Urothelium cell line (cell line): Measurements from ENCODE around the gene LRRC4C.

ENCODE experiments used
- DNase-seq: peaks from one replicate; pipeline ENCODE4 v3.0.0; 2011; ENCODE audit warnings: low spot score, mixed read lengths
- FAIRE-seq: peaks from 2 replicates; lab custom pipeline; 2011; peaks lifted over from hg19 to GRCh38; lab: Jason Lieb, UNC

The LRRC4C gene

GRCh38 chr11:40403321-40403720 is 1056.1 kb downstream of the LRRC4C start:
- FAIRE-seq (no peak), DNase-seq (no peak)

GRCh38 chr11:40401132-40401853 is 1058.2 kb downstream of the LRRC4C start:
- FAIRE-seq, result no peak
- no peak for DNase-seq

DNA sequence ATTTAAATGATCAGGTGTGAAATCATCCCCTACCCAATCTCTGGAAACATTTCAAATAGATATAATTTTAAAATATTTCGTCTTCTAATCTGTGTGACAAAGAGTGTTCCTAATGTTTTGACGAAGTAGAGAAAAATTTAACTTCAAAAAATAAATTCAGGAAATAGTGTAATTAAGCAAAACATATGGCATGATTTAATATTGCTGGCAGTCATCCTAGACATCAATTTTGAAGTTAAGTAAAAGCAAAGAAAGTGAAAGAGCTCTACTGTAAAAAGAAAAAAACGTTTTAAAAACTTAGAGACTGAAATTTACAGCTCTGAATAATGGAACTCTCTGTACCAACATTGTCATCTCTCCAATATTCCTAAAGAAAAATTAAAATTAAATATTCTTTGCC is 1062.3 kb downstream of the LRRC4C start:
- DNase-seq, result no peak
- no peak for FAIRE-seq

DNA sequence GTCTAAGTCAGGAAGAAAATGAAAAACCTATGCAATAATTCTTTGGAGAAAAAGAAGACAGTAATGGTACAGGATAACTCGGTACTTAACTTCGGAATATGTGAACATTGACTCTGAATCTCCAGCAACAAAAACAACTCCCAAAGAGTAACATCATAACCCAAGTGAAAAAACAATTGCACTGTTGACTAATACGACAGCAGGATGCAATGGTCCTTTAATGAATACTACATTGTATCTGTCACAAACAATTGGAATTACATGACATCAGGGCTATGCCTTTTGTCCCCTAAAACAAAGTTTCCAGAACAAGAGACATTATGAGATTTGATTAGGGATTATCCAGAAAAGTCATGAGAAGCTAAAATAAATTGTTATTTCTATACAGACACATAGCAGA is 1065.9 kb downstream of the LRRC4C start:
- DNase-seq (no peak), FAIRE-seq (no peak)

- DNase-seq, result no peak
- FAIRE-seq, result no peak
These were observed 1067.8 kb downstream of the LRRC4C start for GRCh38 chr11:40391679-40392078.

DNA sequence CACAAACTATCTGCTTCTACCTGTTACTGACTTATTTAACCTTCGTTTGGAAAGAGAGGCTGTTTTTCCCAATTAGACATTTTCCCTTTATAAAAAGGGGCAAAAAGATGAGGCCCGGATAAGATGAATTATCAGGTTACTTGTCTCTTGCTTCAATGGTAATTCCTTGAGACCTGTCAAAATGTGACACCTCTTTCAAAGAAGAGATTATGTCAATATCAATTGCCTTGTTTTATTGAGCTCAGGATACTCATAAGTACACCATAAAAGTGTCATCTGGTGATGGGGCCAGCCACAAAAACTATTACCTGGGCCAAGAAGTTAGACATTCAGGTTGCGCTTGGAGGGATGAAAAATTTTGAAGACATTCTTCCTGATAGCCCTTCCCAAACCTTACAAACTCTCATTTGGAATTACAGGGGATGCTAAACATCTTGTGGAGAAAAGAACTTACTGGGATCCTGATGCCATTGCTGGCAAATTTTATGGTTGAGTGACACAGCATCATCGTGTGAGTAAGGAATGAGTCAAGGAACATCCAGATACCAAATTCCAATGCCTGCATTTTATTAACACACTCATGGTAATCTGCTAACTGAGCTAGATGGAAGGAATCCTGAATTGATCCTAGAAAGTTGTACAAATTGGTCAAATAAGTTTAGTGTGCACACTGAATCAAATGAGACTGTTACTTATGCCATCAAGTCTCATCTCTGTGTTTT is 1071.2 kb downstream of the LRRC4C start:
- DNase-seq (peak; percentile 16), FAIRE-seq (no peak)

GRCh38 chr11:40387240-40387980 is 1072.0 kb downstream of the LRRC4C start:
- FAIRE-seq, result no peak
- no peak for DNase-seq

GRCh38 chr11:40384991-40385390 is 1074.5 kb downstream of the LRRC4C start:
- FAIRE-seq, result no peak
- no peak for DNase-seq

DNA sequence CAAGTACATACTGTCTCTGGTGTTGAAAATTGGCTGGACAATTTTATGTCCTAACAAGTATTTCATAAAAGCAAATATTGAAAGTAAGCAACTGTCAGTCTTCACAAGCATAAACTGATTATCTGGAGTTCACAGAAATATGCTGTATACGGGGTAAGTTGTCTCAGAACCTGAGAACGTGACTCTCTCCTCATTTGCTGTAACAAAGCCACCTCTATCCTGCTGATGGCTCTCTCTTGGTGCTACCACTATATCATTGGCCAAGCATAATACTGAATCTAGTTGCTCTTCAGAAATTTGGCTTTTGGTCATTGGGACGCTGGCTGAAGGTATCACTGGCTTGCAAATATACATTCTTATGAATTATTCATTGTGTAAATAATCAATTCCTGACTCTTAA is 1078.0 kb downstream of the LRRC4C start:
- no peak for DNase-seq
- no peak for FAIRE-seq

- FAIRE-seq (no peak), DNase-seq (no peak)
These were observed 1078.6 kb downstream of the LRRC4C start for GRCh38 chr11:40380835-40381234.

DNA sequence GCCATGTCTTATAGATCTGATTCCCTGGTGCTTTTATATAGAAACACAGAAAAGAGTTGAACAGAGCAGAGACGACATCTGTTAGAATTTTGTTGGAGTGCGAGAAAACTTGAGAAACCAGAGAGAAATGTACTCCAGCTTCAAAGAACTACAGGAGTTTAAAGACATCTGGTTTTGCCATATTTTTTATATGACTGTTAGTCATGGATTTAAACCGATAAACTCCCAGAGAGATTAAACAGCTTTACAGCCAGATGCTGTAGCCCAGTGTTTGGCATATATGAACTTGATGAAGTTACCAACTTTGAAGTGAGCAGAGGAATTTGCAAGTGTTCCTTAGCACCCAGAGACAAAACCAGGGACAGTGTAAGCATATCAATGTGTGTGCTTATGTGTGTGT is 1083.1 kb downstream of the LRRC4C start:
- DNase-seq (no peak), FAIRE-seq (no peak)

DNA sequence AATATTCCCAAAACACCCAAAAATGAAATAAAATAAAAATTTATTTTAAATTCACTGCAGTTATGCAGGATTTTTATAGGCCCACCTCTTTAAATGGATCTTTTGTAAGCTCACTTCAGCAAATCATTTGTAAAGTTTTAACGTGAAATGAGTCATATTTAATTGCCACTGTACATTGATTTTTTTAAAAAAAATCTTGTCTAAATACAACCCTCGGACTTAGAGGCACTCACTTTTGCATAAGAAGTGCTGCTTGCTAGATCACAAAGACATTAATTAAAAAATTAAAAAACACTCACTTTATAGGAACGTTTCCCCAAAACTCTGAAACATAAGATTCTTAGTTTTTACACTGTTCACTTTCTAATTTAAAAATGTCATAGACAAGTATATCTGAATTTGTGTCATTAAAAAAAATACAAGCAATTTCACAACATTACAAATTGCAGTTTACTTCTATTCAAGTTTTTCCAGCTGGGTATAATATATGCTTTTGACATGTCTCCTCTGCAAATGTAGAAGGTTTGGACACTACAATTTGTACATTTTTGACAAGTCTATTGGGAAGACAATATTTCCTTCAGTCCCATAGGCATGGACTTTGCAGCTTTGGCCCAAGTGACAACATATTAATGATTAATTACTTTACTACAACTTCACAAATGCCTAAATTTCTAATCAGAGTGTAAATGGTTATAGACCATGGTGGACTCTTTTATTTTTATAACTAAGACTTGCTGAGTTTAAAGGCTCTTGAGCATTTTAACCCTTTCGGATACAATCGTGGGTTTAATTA is 1088.4 kb downstream of the LRRC4C start:
- FAIRE-seq (no peak), DNase-seq (no peak)

DNA sequence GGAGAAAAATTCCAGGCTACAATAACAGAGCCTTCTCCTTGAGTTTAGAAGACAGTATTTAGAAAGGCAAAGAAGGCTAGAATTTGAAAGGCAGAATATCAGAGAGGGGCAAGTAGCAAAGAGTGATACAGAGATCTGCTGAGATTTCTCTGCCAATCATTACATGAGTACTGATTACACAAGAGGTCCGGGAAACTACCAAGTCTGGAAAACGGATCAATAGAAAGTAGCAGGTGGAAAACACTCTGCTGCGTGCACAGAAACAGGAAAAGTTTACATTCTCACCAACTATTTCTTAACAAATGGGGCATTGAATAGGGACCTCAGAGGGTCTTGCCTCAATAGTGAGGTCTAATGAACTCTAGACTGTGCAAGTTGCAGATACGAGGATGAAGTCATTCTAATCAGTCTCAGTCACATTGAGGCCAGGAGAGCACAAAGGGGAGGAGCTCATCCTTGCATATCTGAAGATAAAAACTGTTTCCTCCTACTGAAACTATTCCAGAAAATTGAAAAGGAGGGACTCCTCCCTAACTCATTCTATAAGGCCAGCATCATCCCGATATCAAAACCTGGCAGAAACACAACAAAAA is 1099.2 kb downstream of the LRRC4C start:
- DNase-seq (no peak), FAIRE-seq (no peak)

- DNase-seq, result no peak
- no peak for FAIRE-seq
These were observed 1105.3 kb downstream of the LRRC4C start for GRCh38 chr11:40354121-40354520.

- no peak for FAIRE-seq
- no peak for DNase-seq
These were observed 1118.5 kb downstream of the LRRC4C start for GRCh38 chr11:40340911-40341310.

- FAIRE-seq (no peak), DNase-seq (peak; percentile 16)
These were observed 1120.7 kb downstream of the LRRC4C start for GRCh38 chr11:40338739-40339138.

DNA sequence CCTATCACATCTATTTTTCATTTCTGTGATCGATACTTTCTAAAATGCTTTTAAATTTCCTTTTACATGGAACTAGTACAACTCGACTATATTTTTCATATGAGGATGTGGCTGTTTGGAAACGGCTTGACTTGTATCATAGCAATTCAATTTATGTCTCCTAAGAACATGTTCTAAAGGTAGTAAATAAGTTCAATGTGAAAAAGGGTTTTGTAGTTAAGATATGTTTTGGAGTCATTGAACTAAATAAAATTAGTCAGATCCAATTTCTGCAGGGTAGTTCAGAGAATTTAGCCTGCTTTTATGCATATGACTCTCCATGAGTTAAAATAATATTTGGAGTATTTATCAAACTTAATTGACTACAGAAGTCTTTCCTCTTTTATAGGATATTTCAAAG is 1121.4 kb downstream of the LRRC4C start:
- DNase-seq (no peak), FAIRE-seq (no peak)

DNA sequence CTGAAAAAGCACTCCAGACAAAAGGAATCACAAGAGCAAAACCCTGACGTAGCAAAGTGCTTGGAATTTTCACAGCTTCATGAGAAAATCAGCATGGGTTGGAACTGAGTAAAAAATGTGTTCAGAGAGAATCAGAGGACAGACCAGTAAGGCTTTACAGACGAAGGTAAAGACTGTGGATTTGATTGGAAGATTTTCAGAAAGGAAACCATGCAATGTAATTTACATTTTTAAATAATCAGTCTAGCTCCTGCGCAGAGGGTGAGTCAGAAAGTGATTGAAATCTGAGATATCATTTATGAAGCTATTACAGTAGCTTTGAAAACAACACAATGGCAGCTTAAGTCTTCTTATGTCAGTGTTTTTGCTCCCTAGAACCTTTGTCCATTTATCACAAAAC is 1122.3 kb downstream of the LRRC4C start:
- no peak for DNase-seq
- FAIRE-seq, result no peak

GRCh38 chr11:40328890-40329614 is 1130.4 kb downstream of the LRRC4C start:
- FAIRE-seq, result peak; percentile 96
- peak; percentile 87 for DNase-seq

- no peak for FAIRE-seq
- no peak for DNase-seq
These were observed 1136.2 kb downstream of the LRRC4C start for GRCh38 chr11:40323241-40323640.
